Testis (tissue), 3 donors: ENCODE results near the gene MC1R. TPM values are rescaled to one million over a fixed set of nuclear protein-coding genes. Genes with fewer than 3 reads are reported as not detected.
A peak's percentile ranks its signal among the peaks of the same experiment; 100 is the strongest.

Experiments
- DNase-seq: peaks from one replicate; pipeline ENCODE4 v3.0.0-alpha.2; 2019
- H3K27ac ChIP-seq, 2 donors: fragments of 200-600 bp; sonication (generic); one replicate each; pipeline ENCODE4 v1.5.1; 2019
- H3K27me3 ChIP-seq: fragments of 200-600 bp; sonication (generic); one replicate; pipeline ENCODE4 v1.5.1; 2019
- H3K36me3 ChIP-seq: fragments of 200-600 bp; sonication (generic); one replicate; pipeline ENCODE4 v1.5.1; 2017; ENCODE audit warnings: low read depth; ENCODE audit errors: missing control alignments
- H3K4me1 ChIP-seq: fragments of 200-600 bp; sonication (generic); one replicate; pipeline ENCODE4 v1.5.1; 2019
- H3K4me3 ChIP-seq, 2 donors: fragments of 200-600 bp; sonication (generic); one replicate each; pipeline ENCODE4 v1.5.1; 2017 to 2019
- H3K9me3 ChIP-seq: fragments of 200-600 bp; sonication (generic); one replicate; pipeline ENCODE4 v1.5.1; 2017
- POLR2A ChIP-seq: fragments of 450-650 bp; IDR thresholded peaks from one replicate; pipeline ENCODE4 v1.6.1; 2017; ENCODE audit warnings: antibody characterized with exemption, mild to moderate bottlenecking, moderate library complexity
- WGBS, 2 donors: methylation state at CpG; one replicate each; pipeline ENCODE4 v1.1.5; 2018; 5-methylcytosine and 5-hydroxymethylcytosine counted together
- intact Hi-C: fragments of 100-400 bp; cut with DNase I; formaldehyde crosslinking; loops from one replicate; pipeline ENCODE4 v1.15.1; 2023; ENCODE audit warnings: low total_unique reads
- polyA plus RNA-seq: library from polyadenylated mRNA; stranded (reverse); fragments of 350-450 nt; fragmentation: Illumina TruSeq; extraction: RNeasy Lipid Tissue Mini Kit (QIAGEN cat#74804); gene quantifications from one replicate; pipeline ENCODE4 v1.2.3, GENCODE V29; 2014; ENCODE audit warnings: low read depth, low replicate concordance; ENCODE audit not compliant: insufficient read depth
- total RNA-seq, 2 donors: library from RNA; depleted of rRNA; stranded (reverse); fragments of >200 nt; gene quantifications; one replicate each; pipeline ENCODE4 v1.2.3, GENCODE V29; 2016
- TF ChIP-seq, protein P1 (sequence below), 3 experiments: fragments of 450-650 bp in 2 of 3; fragments of 200-600 bp in 1 of 3; sonication (generic) in 1 of 3; IDR thresholded peaks; one replicate each; pipeline ENCODE4 v1.5.1; 2016 to 2019; ENCODE audit warnings: antibody characterized with exemption in 3 of 3, mild to moderate bottlenecking in 2 of 3, moderate library complexity in 1 of 3

The MC1R gene
- total and polyA plus RNA-seq, 3 donors from 2014 or later: 30.1 to 53.7 (median 40.0) TPM

DNA sequence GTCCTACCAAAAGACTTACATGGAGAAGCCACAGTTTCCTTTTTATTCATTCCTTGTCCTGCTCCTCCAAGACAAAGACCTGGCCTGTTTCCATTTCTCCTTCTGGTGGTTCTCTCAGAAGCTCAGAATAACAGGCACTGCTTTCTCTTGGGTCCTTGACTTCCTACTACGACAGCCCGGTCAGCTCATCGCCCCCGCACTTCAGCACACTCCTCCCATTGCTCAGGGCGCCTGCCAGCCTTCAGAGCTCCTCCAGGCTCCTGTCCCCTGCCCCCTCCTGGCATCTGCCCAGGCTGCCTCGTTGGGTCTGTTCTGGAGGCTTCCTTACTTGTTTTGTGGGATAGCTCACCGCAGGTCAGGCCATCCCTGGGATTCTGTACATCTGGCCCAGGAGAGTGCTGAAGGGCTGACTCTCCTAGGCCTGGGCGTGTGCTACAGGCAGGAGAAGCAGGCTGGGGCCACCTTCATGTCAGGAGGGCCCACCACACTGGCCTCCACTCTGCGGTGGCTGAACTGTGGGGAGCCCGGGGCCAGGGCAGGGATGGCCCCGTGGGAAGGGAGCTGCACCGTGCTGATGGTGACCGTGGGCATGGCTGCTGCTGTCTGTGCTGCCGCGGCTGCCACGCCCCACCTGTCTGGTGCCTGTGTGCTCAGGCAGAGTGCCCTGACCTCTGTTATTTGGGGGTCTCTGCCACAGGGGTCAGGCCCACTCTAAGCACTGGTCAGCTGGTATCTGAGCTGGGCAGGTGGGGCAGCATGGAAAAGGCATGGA lies 27.6 kb upstream of the MC1R start:
- Histone ChIP-seq H3K4me1 (peaks cover 18% of the 10 kb centered on the region), H3K9me3 (no peaks in the 10 kb centered on the region), H3K36me3 (no peaks in the 10 kb centered on the region), H3K4me3 (no peak overlapping the region), H3K27ac (peak overlapping the region; percentile 53 to 59), H3K27me3 (no peaks in the 10 kb centered on the region)
- peak; percentile 92 for DNase-seq
- no peak for TF ChIP-seq POLR2A
- TF ChIP-seq, protein P1, sequence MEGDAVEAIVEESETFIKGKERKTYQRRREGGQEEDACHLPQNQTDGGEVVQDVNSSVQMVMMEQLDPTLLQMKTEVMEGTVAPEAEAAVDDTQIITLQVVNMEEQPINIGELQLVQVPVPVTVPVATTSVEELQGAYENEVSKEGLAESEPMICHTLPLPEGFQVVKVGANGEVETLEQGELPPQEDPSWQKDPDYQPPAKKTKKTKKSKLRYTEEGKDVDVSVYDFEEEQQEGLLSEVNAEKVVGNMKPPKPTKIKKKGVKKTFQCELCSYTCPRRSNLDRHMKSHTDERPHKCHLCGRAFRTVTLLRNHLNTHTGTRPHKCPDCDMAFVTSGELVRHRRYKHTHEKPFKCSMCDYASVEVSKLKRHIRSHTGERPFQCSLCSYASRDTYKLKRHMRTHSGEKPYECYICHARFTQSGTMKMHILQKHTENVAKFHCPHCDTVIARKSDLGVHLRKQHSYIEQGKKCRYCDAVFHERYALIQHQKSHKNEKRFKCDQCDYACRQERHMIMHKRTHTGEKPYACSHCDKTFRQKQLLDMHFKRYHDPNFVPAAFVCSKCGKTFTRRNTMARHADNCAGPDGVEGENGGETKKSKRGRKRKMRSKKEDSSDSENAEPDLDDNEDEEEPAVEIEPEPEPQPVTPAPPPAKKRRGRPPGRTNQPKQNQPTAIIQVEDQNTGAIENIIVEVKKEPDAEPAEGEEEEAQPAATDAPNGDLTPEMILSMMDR (IDR thresholded peaks at IDR 0.05): no peak
- intact Hi-C loops: no loop called here
- 61 to 76% methylated on average over 4 to 16 of the region's 16 CpGs for WGBS, 2 donors

DNA sequence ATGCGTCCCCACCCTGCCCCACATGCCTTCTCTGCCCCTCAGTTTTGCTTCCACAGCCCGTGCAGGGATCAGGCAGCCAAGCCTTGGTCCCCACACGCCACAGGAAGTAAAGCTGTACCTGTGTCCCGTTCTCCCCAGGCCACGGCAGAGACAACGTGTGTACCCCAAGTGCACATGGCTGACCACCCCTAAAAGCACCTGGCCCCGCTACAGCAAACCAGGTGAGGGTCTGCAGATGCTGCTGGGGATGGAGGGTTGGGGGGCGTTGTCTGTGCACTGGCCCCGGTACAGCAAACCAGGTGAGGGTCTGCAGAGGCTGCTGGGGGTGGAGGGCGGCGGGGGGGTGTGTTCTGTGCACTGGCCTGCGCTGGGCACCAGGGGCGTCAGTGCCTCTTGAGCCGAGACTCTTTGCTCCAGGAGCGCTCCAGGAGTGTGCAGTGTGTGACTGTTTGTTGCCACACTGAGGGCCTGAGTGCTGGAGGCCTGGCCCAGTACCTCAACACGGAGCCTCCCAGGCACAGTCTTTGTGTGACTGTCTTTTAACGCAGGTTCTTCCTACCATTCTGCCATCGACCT lies 26.5 kb upstream of the MC1R start:
- TF ChIP-seq, protein P1 (IDR thresholded peaks at IDR 0.05): no peak
- no peak for TF ChIP-seq POLR2A
- Histone ChIP-seq H3K27ac (no peak overlapping the region), H3K27me3 (no peaks in the 10 kb centered on the region), H3K4me1 (peaks cover 18% of the 10 kb centered on the region), H3K9me3 (no peaks in the 10 kb centered on the region), H3K36me3 (no peaks in the 10 kb centered on the region), H3K4me3 (no peak overlapping the region)
- 82 to 91% methylated on average over 11 to 18 of the region's 18 CpGs for WGBS, 2 donors
- DNase-seq: no peak
- intact Hi-C loops: no loop called here

DNA sequence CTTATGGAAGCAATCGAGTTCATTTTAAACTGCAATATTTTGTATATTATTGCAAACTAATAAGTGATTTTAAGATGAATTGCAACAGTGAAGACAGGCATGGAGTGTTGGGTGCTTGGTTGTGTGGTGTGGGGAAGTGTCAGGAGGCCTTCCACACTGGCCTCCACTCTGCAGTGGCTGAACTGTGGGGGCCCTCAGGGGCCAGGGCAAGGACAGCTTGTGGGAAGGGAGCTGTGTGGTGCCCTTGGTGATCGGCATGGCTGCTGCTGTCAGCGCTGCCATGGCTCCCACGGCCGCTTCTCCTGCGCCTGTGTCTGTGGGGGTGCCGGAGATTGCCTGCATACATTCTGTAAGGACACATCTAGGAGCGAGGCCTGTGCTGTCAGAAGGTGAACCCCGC lies 26.0 kb upstream of the MC1R start:
- H3K27me3 ChIP-seq: no peaks in the 10 kb centered on the region
- no peaks in the 10 kb centered on the region for H3K9me3 ChIP-seq
- no peak for TF ChIP-seq POLR2A
- TF ChIP-seq, protein P1 (IDR thresholded peaks at IDR 0.05): no peak
- intact Hi-C loops: no loop called here
- H3K4me1 ChIP-seq: peaks cover 18% of the 10 kb centered on the region
- H3K4me3 ChIP-seq: no peak overlapping the region
- H3K27ac ChIP-seq: no peak overlapping the region
- 82 to 92% methylated on average over 4 to 9 of the region's 9 CpGs for WGBS, 2 donors
- DNase-seq: no peak
- no peaks in the 10 kb centered on the region for H3K36me3 ChIP-seq

DNA sequence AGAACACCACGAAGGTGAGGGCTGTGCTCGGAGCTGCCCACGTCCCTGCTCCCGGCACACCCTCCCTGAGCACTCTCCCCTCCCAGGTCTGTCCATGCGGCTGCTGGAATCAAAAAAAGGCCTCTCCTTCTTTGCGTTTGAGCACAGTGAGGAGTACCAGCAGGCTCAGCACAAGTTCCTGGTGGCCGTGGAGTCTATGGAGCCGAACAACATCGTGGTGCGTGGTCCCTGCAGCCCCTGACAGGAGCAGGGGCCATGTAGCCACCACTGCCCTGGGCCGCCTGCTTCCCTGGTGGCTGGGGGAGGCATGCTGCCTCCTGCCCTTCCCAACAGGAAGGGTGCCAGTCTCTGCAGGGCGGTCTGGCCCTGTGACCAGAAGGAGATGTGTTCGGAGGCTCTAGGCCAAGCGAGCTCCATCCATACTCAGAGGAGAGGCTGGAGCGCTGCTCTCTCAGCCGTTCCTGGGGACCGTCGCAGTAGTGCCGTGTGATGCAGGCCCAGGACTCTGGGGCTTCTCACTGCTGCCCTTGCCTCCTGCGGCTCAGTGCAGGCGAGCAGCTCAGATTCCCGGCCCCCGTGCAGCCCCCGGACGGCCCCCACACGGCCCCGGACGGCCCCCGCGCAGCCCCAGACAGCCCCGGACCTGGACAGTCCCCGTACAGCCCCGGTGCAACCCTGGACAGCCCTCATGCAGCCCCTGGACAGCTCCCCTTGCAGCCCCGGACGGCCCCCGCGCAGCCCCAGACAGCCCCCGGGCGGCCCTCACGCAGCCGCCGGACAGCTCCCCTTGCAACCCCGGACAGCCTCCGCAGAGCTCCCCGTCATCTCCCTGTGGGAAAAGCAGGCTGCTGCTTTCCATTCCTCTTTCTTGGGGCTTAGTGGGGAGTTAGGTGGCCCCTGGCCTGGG lies 24.8 kb upstream of the MC1R start:
- Histone ChIP-seq H3K27ac (no peak overlapping the region), H3K27me3 (no peaks in the 10 kb centered on the region), H3K9me3 (no peaks in the 10 kb centered on the region), H3K4me3 (no peak overlapping the region), H3K4me1 (peaks cover 16% of the 10 kb centered on the region), H3K36me3 (no peaks in the 10 kb centered on the region)
- no peak for TF ChIP-seq POLR2A
- TF ChIP-seq, protein P1 (IDR thresholded peaks at IDR 0.05): no peak
- WGBS, 2 donors: 79% methylated on average over 21 to 42 of the region's 45 CpGs
- DNase-seq: no peak
- intact Hi-C loops: no loop called here
